ENCODE measurements around the gene RNF213. TPM values are rescaled to one million over a fixed set of nuclear protein-coding genes. Genes with fewer than 3 reads are reported as not detected.

Gene RNF213
- total RNA-seq, 3 donors from 2014 or later: 135 to 143 (median 136) TPM

- no peak for DNase-seq
- TF ChIP-seq CTCF (IDR thresholded peaks at IDR 0.05): no peak
- intact Hi-C loops (cut with DNase I, micrococcal nuclease): no loop called here
- no peak for ATAC-seq
- Histone ChIP-seq H3K4me1 (ENCODE audit: low read depth) (no peaks in the 10 kb centered on the region), H3K9me3 (no peaks in the 10 kb centered on the region), H3K36me3 (ENCODE audit: low read depth) (no peaks in the 10 kb centered on the region), H3K4me3 (no peak overlapping the region)
Measured at GRCh38 chr17:80444644-80444979, 184.0 kb downstream of the RNF213 start.

- H3K36me3 ChIP-seq (ENCODE audit: low read depth): no peaks in the 10 kb centered on the region
- ATAC-seq: no peak
- intact Hi-C loops (cut with DNase I, micrococcal nuclease): no loop called here
Measured at GRCh38 chr17:80445007-80445725, 184.5 kb downstream of the RNF213 start.

GRCh38 chr17:80445726-80446110 lies 185.1 kb downstream of the RNF213 start:
- H3K4me3 ChIP-seq: no peak overlapping the region
- H3K4me1 ChIP-seq (ENCODE audit: low read depth): no peaks in the 10 kb centered on the region
- intact Hi-C loops (cut with DNase I, micrococcal nuclease): no loop called here
- no peaks in the 10 kb centered on the region for H3K36me3 ChIP-seq (ENCODE audit: low read depth)
- no peak for TF ChIP-seq CTCF (IDR thresholded peaks at IDR 0.05)
- H3K9me3 ChIP-seq: no peaks in the 10 kb centered on the region
- no peak for ATAC-seq
- DNase-seq: no peak

More at GRCh38 chr17:80445007-80445725, 184.5 kb downstream of the RNF213 start:
- no peak for TF ChIP-seq CTCF (IDR thresholded peaks at IDR 0.05)
- H3K4me1 ChIP-seq (ENCODE audit: low read depth): no peaks in the 10 kb centered on the region
- H3K9me3 ChIP-seq: no peaks in the 10 kb centered on the region
- no peak for DNase-seq
- no peak overlapping the region for H3K4me3 ChIP-seq

DNA sequence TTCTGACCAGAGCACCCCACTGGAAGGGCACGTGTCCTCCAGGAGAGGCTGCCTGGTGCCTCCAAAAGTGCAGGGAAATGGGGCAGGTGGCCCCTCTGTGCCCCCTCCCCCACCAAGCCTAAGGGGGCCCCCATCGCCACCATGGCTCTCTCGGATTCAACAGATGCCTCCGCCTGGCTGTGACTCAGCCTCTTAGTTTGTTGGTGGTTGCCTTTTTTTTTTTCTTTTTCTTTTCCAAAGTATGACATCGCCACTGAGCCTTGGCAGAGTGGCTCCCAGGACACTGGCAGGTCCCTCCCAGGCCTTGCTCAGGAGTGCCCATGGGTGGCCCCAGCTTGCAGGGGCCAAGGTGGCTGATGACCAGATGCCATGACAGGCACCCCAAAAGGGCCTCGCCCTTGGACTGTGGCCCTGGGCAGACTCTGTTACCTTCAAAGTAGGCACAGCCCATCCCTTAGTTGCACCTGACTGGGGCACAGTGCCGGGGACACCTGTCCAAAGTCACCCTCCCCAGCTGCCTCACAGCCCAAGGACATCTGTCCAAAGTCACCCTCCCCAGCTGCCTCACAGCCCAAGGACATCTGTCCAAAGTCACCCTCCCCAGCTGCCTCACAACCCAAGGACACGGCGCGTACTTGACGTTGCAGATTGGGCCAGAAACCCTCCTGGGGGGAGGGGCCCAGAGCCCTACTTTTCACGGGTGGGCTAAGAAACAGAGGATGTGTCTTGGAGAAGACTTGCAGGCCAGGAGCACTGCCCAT lies 186.2 kb downstream of the RNF213 start:
- H3K9me3 ChIP-seq: no peaks in the 10 kb centered on the region
- no peaks in the 10 kb centered on the region for H3K36me3 ChIP-seq (ENCODE audit: low read depth)
- no peak for ATAC-seq
- H3K4me3 ChIP-seq: no peak overlapping the region
- DNase-seq: no peak
- intact Hi-C loops (cut with DNase I, micrococcal nuclease): no loop called here
- H3K4me1 ChIP-seq (ENCODE audit: low read depth): no peaks in the 10 kb centered on the region
- no peak for TF ChIP-seq CTCF (IDR thresholded peaks at IDR 0.05)

GRCh38 chr17:80447790-80448189 lies 187.1 kb downstream of the RNF213 start:
- H3K4me1 ChIP-seq (ENCODE audit: low read depth): no peaks in the 10 kb centered on the region
- DNase-seq (no peak), ATAC-seq (no peak)
- H3K9me3 ChIP-seq: no peaks in the 10 kb centered on the region
- no peak for TF ChIP-seq CTCF (IDR thresholded peaks at IDR 0.05)
- intact Hi-C loops (cut with DNase I, micrococcal nuclease): no loop called here
- no peak overlapping the region for H3K4me3 ChIP-seq
- H3K36me3 ChIP-seq (ENCODE audit: low read depth): no peaks in the 10 kb centered on the region

Small RNAs within 50 kb of the gene (microRNA-seq; reads per million reads assigned to microRNA genes)
- not detected for gene MIR4730

Other genes with a start within 250 kb of the RNF213 start
- gene TBC1D16, start 225.0 kb upstream of the RNF213 start, total RNA-seq: 10 to 100 TPM; 10.9 to 23.4 (median 22.1) TPM
- 1 to 10 TPM; 2.1 to 5.9 (median 2.7) TPM for gene CCDC40, start 224.2 kb upstream of the RNF213 start, total RNA-seq
- gene GAA, start 159.3 kb upstream of the RNF213 start, total RNA-seq: 10 to 100 TPM; 23.4 to 50.0 (median 49.3) TPM
- 10 to 100 TPM; 59.2 to 80.2 (median 61.8) TPM for gene EIF4A3, start 113.7 kb upstream of the RNF213 start, total RNA-seq
- 1 to 10 TPM in 2 of 3 donors, under 1 TPM in 1; 0.38 to 2.4 (median 1.4) TPM for gene CARD14, start 90.8 kb upstream of the RNF213 start, total RNA-seq
- 10 to 100 TPM; 39.7 to 44.8 (median 42.5) TPM for gene SGSH, start 40.5 kb upstream of the RNF213 start, total RNA-seq
- gene SLC26A11, start 40.4 kb upstream of the RNF213 start, total RNA-seq: 10 to 100 TPM; 13.8 to 18.1 (median 14.0) TPM
- gene ENDOV, start 154.3 kb downstream of the RNF213 start, total RNA-seq: 10 to 100 TPM; 24.1 to 29.7 (median 24.9) TPM
- 10 to 100 TPM in 1 of 3 donors, 1 to 10 TPM in 1, under 1 TPM in 1; 0.51 to 95.0 (median 2.0) TPM for gene NPTX1, start 215.8 kb downstream of the RNF213 start, total RNA-seq